GOT3 (cell line): ENCODE data around the gene MACROD2.
"Not testable (repeated sequence)": the region's sequence is repeated elsewhere in the genome, so short reads cannot be mapped to it uniquely, and the experiment has no call there.

Source experiments
- DNase-seq: peaks from one replicate; lab custom pipeline; 2025; ENCODE audit warnings: mixed read lengths; lab: John Stamatoyannopoulos, UW

MACROD2 gene

DNA sequence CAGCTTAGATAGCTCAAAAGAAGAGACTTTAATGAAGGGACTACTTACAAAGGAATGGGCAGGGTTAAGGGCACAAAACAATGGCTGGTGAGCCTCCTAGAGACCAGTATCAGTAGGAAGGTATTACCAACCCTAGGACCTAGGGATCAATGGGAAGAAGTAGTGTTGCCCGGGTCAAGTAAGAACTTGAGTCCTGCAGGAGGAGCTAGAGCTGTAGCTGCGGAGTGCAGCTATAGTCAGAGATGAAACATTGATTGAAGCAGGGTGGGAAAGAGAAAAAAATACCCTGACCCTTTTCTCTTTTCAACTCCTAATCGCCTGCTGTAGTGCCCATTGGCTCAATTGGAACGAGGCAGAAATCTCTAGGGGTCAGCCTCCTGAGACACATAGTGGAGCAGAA, 198.1 kb downstream of the MACROD2 start:
- DNase-seq = no peak

GRCh38 chr20:14193885-14194284, 198.6 kb downstream of the MACROD2 start:
- no peak for DNase-seq

DNA sequence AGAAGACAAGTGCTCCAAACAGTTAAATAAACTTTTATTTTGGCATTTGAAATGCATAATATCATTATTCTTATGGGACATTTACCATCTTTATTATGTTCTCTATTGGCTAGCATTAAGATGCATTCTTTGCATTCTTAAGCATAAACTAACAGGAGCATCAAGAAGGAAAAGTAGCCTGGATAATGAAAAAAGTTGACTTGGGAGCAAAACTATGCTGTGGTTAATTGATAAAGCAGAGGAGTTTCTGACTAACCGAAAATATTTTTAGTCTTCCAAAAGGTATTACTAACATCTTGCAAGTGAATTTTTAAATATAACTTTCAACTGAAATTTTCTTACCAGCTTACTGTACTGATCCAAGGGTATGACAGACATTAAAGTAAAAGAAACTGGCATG, 201.8 kb downstream of the MACROD2 start:
- no peak for DNase-seq

DNA sequence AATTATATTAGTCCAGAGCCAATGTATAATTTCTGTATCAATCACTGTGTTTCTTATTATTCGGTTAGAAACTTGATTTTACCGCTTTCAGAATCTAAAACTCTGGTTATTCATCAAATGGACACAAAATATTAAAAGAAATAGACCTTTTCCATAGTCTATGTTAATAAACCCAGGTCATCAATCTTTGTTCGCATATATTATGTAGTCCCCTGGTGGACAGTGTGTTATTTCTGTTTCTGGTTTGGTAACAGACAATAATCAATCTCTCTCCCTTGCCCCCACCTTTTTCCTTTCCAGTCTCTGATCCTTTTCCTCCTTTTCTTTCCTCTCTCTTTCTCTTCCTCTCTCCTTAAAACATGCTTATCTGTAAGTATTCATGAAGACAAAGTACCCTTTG, 203.1 kb downstream of the MACROD2 start:
- DNase-seq = no peak

- DNase-seq = no peak
These were observed 203.8 kb downstream of the MACROD2 start for GRCh38 chr20:14199111-14199510.

DNA sequence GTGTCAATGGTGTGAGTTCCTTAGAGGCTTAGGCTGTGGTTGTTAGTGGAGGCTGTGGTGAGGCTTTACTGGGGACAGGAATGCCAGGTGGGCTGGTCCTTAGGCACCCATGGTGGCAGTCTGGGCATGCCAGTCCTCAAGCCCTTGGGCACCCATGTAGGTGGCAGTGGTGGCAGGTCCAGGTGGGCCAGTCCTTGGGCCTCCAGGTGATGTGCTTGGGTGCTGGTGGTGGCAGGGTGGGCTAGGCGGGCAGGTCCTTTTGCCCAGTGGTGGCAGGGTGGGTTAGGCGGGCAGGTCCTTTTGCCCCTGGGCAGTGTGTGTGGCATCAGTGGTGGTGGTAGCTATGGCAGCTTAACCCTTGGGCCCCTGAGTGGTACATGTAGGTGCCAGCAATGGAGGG, 208.3 kb downstream of the MACROD2 start:
- DNase-seq = no peak

DNA sequence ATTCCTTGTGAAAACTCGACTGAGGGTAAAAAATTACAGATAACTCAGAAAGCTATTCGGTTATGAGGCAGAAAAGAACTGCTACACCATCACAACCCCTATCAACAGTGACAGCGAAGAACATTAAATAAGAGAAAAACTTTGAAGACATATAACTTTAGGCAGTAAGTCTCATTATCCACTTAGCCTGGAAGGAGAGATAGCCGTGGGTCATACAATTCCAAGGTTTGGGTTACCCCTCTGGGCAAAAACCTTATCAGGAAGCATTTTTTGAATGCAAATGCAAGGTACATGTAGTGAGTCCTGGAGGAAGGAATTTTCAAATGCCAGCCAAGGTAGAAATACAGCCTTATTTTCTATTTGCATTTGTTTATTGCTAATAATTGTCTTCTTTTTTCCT, 212.3 kb downstream of the MACROD2 start:
- DNase-seq = no peak

DNA sequence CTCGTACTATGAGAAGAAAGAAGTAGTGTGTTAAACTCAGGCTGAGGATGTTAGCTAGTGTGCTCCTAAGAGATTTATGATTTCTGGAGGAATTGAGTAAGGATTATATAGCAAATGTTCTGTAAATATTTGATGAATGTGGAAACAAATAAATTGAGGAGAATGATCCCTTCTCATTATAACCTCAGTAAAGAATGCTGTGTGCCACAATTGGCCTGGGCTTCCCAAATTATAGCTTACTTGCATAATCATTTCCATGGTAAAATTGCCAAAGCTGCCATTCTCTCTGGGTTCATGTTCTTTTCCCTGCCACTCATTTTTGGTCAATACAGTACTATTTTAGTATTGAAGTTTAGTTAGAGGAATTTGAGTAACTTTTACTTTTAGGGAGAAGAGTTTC, 213.6 kb downstream of the MACROD2 start:
- DNase-seq = no peak

DNA sequence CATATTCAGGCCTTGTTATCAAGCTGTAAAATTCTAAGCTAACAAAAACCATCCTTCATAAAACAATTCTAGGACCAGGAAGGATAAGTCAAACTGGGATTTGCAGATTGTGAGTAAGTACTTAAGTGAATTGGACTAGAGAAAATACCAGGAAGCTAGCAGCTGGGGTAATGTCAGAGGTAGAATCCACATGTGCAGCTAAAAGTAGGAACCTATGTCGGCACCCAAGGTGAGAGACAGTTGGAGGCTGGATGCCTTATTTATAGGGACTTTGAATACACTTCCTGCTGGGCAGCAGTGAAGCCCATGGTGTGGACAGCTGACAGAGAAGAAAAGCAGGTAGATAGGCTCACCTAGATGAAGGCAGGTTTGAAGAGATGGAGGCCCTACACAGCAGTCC, 214.8 kb downstream of the MACROD2 start:
- no peak for DNase-seq

GRCh38 chr20:14214046-14214445, 218.7 kb downstream of the MACROD2 start:
- DNase-seq = no peak

DNA sequence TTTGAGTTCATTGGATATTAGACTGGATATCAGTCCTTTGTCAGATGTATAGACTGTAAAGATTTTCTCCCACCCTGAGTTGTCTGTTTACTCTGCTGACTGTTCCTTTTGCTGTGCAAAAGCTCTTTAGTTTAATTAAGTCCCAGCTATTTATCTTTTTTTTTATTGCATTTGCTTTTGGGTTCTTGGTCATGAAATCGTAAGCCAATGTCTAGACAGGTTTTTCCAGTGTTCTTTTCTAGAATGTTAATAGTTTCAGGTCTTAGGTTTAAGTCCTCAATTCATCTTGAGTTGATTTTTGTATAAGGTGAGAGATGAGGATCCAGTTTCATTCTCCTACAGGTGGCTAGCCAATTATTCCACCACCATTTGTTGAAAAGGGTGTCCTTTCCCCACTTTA, 220.6 kb downstream of the MACROD2 start:
- DNase-seq = not testable (repeated sequence)

DNA sequence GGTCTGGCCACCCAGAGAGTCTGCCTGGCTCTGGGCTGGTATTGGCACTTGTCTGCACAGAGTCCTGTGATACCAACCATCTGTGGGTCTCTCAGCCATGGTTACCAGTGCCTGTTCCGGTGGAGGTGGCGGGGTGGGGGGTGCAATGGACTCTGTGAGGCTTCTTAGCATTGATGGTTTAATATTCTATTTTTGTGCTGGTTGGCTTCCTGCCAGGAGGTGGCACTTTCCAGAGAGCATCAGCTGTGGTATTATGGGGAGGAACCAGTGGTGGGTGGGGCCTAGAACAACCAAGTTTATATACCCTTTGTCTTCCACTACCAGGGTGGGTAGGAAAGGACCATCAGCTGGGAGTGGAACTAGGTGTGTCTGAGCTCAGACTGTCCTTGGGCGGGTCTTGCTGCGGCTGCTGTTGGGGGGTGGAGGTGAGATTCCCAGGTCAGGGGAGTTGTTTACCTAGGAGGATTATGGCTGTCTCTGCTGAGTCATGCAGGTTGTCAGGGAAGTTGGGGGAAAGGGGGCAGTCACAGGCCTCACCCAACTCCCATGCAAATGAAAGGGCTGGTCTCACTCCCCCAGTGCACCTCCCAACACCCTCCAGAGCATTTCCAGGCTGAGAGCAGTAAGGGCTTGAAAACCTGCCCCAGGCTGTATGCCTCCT, 224.6 kb downstream of the MACROD2 start:
- no peak for DNase-seq

- no peak for DNase-seq
These were observed 225.7 kb downstream of the MACROD2 start for GRCh38 chr20:14220986-14221385.

GRCh38 chr20:14223806-14224205, 228.5 kb downstream of the MACROD2 start:
- no peak for DNase-seq

DNA sequence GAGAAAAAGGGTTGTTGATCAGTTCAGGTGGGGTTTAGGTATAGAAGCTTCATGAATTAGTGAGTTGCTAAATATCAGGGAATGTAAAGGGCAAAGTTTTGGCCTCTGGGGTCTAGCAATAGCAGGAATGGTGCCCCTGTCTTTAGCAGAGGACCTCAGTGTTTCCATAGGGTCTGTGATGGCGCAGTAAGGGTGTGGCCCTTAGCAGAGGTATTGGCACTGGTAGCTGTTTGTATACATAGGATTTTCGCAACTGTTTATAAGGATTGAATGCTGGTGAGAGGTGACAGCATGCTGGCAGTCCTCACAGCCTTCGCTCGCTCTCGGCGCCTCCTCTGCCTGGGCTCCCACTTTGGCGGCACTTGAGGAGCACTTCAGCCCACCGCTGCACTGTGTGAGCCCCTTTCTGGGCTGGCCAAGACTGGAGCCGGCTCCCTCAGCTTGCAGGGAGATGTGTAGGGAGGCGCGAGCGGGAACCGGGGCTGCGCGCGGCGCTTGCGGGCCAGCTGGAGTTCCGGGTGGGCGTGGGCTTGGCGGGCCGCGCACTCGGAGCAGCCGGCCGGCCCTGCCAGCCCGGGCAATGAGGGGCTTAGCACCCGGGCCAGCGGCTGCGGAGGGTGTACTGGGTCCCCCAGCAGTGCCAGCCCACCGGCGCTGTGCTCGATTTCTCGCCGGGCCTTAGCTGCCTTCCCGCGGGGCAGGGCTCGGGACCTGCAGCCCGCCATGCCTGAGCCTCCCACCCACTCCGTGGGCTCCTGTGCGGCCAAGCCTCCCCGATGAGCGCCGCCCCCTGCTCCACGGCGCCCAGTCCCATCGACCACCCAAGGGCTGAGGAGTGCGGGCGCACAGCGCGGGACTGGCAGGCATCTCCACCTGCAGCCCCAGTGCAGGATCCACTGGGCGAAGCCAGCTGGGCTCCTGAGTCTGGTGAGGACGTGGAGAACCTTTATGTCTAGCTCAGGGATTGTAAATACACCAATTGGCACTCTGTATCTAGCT, 231.0 kb downstream of the MACROD2 start:
- not testable (repeated sequence) for DNase-seq

GRCh38 chr20:14232650-14233049, 237.3 kb downstream of the MACROD2 start:
- DNase-seq = no peak

DNA sequence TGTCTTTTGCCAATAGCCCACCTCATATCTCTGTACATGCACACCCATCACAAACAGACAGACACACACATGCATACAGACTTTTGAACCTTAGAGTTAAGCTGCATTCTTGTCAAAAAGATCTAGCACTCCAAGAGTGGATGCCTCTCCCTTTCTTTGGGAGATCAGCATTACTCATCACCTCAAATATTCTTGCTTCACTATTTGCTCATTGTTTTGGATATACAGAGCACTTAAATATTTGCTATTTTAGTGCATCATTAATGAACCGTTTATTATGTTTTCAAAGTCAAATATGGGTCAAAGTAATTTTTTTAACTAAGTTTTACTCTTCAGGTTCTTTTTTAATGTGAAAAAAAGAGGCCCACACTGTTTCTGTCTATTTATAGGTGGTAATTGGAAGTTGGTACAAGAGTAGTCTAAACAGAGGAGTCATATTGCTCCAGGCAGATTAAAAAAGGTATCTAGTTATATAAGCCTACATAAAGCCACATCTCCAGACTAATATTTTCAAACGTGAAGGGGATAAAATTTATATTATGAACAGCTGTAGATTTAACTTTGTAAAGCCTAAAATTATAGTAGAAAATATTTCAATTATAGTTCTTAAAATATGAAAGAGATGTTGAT, 239.5 kb downstream of the MACROD2 start:
- DNase-seq = no peak

GRCh38 chr20:14235355-14235754, 240.0 kb downstream of the MACROD2 start:
- no peak for DNase-seq

DNA sequence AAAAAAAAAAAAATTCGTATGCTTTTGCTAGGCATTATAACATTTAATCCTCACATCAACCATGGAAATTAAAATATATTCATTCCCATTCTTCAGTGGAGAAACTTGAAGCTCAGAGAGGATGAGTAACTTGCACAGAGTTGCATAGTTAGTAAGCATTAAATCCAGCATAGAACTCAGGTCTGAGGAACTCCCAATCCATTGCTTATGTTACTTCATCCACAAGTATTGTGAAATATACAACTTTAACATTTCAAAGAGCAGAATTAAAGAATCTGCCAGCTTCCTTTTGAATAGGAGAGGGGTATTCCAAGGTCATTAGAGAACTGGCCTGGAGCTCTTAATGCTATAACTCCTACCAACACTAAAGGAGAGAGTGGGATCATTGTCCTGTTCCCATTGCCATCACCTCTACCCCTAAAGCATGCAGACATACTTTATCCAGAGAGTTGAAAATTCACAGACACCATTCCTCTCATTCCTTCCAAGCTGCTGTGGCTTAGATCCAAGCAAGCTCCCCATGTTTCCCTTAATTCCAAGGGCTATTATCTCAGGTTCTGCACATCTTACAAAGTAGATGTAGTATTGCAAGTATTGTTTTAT, 250.2 kb downstream of the MACROD2 start:
- no peak for DNase-seq

DNA sequence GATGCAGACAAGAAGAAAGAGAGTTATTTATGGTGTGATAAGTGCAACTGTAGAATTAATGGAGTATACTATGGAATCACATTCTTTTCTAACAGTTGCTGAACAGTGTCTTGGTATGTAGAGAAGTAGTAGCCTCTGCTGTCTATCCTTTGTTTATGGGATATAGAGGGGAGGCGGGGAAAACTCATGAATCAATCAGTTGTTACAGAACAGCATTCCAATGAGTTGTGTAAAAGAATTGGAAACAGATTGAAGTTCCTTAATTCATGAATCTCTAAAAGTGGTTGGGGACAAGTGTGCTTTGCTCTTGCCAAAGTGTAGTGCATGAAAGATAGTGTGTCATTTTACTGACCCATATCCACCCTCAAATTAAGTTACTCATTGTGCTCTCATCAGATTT, 264.4 kb downstream of the MACROD2 start:
- no peak for DNase-seq

GRCh38 chr20:14260367-14260766, 265.1 kb downstream of the MACROD2 start:
- DNase-seq = no peak

DNA sequence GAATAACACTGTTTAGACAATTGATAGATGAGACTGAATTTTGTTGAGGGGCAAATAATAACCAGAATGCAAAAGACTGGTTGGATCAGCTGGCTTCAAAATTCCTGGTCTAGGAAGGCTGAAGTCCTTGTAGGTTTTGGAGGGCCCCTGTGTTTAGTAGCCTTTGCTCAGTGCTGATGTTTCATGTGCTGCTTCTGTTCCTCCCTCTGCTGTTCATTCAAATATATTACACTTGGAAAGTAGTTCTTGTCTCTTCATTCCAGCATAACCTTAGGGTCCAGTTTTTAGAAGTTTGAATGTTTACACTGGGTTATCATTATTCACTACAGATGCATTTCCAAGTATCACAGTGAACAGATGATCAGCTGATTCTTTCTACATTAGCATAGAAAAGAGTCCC, 269.6 kb downstream of the MACROD2 start:
- no peak for DNase-seq
